H1 (cell line): Measurements from ENCODE around the gene SSR1. TPM values are rescaled to one million over a fixed set of nuclear protein-coding genes. Genes with fewer than 3 reads are reported as not detected.
A peak's percentile ranks its signal among the peaks of the same experiment; 100 is the strongest.

Source experiments
- CTCF ChIA-PET: fragments of 300-600 bp; sonication (Branson Sonifier 250); formaldehyde crosslinking; loops from one replicate; lab custom pipeline; 2021; ENCODE audit not compliant: partially characterized antibody; lab: Charles Lee
- POLR2A ChIA-PET: fragments of 300-600 bp; sonication (Branson Sonifier 250); formaldehyde crosslinking; loops from one replicate; lab custom pipeline; 2021; ENCODE audit warnings: inconsistent platforms; ENCODE audit not compliant: partially characterized antibody; lab: Charles Lee
- DNase-seq, 2 experiments: peaks; one replicate each; pipeline versions ENCODE4 v3.0.0 to v3.0.0-alpha.2; 2010 to 2022; ENCODE audit warnings: low spot score in 2 of 2, low read depth in 1 of 2, mixed read lengths in 1 of 2
- FAIRE-seq: peaks from 2 replicates; lab custom pipeline; 2011; peaks lifted over from hg19 to GRCh38; lab: Jason Lieb, UNC
- H2AFZ ChIP-seq: 2 replicates; pipeline ENCODE4 v1.8.1; 2012; ENCODE audit warnings: low read length, inconsistent platforms
- H2AK5ac ChIP-seq: 2 replicates; pipeline ENCODE4 v1.6.1; 2013; ENCODE audit warnings: low read depth, low read length
- H2BK120ac ChIP-seq: replicated peaks from 2 replicates; pipeline ENCODE3; 2013; ENCODE audit warnings: low read depth, low read length, inconsistent platforms
- H2BK12ac ChIP-seq: 2 replicates; pipeline ENCODE4 v1.6.1; 2013; ENCODE audit warnings: low read depth, low read length
- H2BK15ac ChIP-seq: 2 replicates; pipeline ENCODE4 v1.6.1; 2013; ENCODE audit warnings: low read length
- H2BK20ac ChIP-seq: 2 replicates; pipeline ENCODE4 v1.6.1; 2013; ENCODE audit warnings: low read length
- H2BK5ac ChIP-seq: 2 replicates; pipeline ENCODE4 v1.6.1; 2013; ENCODE audit warnings: low read depth, low read length
- H3K14ac ChIP-seq: 2 replicates; pipeline ENCODE4 v1.6.1; 2013; ENCODE audit warnings: inconsistent platforms; ENCODE audit not compliant: insufficient read length
- H3K18ac ChIP-seq: 2 replicates; pipeline ENCODE4 v1.6.1; 2013; ENCODE audit warnings: low read length; ENCODE audit errors: extremely low read depth
- H3K23ac ChIP-seq: 2 replicates; pipeline ENCODE4 v1.6.1; 2013; ENCODE audit warnings: inconsistent platforms; ENCODE audit not compliant: insufficient read length
- H3K23me2 ChIP-seq: 2 replicates; pipeline ENCODE4 v1.6.1; 2013; ENCODE audit warnings: low read depth, low read length
- H3K27ac ChIP-seq: 2 replicates; pipeline ENCODE4 v1.6.1; 2011; ENCODE audit warnings: low read depth, low read length, inconsistent platforms
- H3K27me3 ChIP-seq, 4 experiments: replicated peaks in 1 of 4; 1 replicate in 1 of 4; 2 replicates in 3 of 4; pipeline versions ENCODE4 v1.6.1 to v1.8.1; 2011 to 2013; ENCODE audit warnings: low read length in 3 of 4, mild to moderate bottlenecking in 3 of 4, inconsistent platforms in 2 of 4, mixed read lengths in 2 of 4, moderate library complexity in 1 of 4; ENCODE audit not compliant: control insufficient read depth in 3 of 4, insufficient read depth in 3 of 4; ENCODE audit errors: extremely low read depth in 1 of 4
- H3K36me3 ChIP-seq, 4 experiments: 2 replicates each; pipeline versions ENCODE4 v1.6.1 to v1.8.1; 2011 to 2013; ENCODE audit warnings: mild to moderate bottlenecking in 4 of 4, low read length in 3 of 4, moderate library complexity in 2 of 4, control low read depth in 1 of 4, inconsistent platforms in 1 of 4; ENCODE audit not compliant: insufficient read depth in 4 of 4, control insufficient read depth in 2 of 4
- H3K4ac ChIP-seq: replicated peaks from 2 replicates; pipeline ENCODE3; 2013; ENCODE audit warnings: low read length, low read depth, mixed read lengths, inconsistent platforms; ENCODE audit not compliant: insufficient read length
- H3K4me1 ChIP-seq, 4 experiments: replicated peaks in 1 of 4; 1 replicate in 1 of 4; 2 replicates in 3 of 4; pipeline versions ENCODE4 v1.6.1 to v1.8.1; 2011 to 2013; ENCODE audit warnings: low read length in 3 of 4, inconsistent platforms in 2 of 4, mixed read lengths in 1 of 4; ENCODE audit not compliant: insufficient read depth in 4 of 4, control insufficient read depth in 3 of 4
- H3K4me2 ChIP-seq, 2 experiments: 2 replicates each; pipeline versions ENCODE4 v1.6.1 to v1.8.1; 2011 to 2013; ENCODE audit warnings: low read depth in 2 of 2, low read length in 2 of 2, control low read depth in 1 of 2, inconsistent platforms in 1 of 2, mild to moderate bottlenecking in 1 of 2; ENCODE audit not compliant: insufficient read depth in 1 of 2
- H3K4me3 ChIP-seq, 4 experiments: fragments of 200-600, 300-600 bp in 1 of 4; sonication (generic), shearing (Covaris generic), sonication (Bioruptor Twin) in 1 of 4; 2 replicates each; pipeline versions ENCODE4 v1.5.1 to v1.8.1; 2011 to 2016; ENCODE audit warnings: low read length in 4 of 4, low read depth in 3 of 4, control low read depth in 2 of 4, inconsistent platforms in 2 of 4, mild to moderate bottlenecking in 2 of 4, mixed read lengths in 1 of 4, moderate library complexity in 1 of 4; ENCODE audit not compliant: insufficient read depth in 2 of 4; ENCODE audit errors: extremely low read depth in 1 of 4
- H3K56ac ChIP-seq: replicated peaks from 2 replicates; pipeline ENCODE3; 2013; ENCODE audit warnings: low read depth, mild to moderate bottlenecking, mixed read lengths, low read length, inconsistent platforms; ENCODE audit not compliant: insufficient read length
- H3K79me1 ChIP-seq: 2 replicates; pipeline ENCODE4 v1.6.1; 2013; ENCODE audit warnings: low read depth, low read length, control low read depth
- H3K79me2 ChIP-seq, 2 experiments: 2 replicates each; pipeline versions ENCODE4 v1.6.1 to v1.8.1; 2012 to 2013; ENCODE audit warnings: low read length in 2 of 2, mild to moderate bottlenecking in 2 of 2, inconsistent platforms in 1 of 2; ENCODE audit not compliant: insufficient read depth in 2 of 2, control insufficient read depth in 1 of 2
- H3K9ac ChIP-seq, 4 experiments: replicated peaks in 1 of 4; 1 replicate in 1 of 4; 2 replicates in 3 of 4; pipeline versions ENCODE4 v1.6.1 to v1.8.1; 2011 to 2013; ENCODE audit warnings: low read depth in 3 of 4, low read length in 3 of 4, control low read depth in 2 of 4, mild to moderate bottlenecking in 2 of 4, moderate library complexity in 2 of 4, inconsistent platforms in 1 of 4; ENCODE audit errors: extremely low read depth in 1 of 4
- H3K9me3 ChIP-seq, 2 experiments: 2 replicates each; pipeline versions ENCODE4 v1.6.1 to v1.8.1; 2012 to 2013; ENCODE audit warnings: mild to moderate bottlenecking in 2 of 2, moderate library complexity in 2 of 2, control low read depth in 1 of 2, inconsistent platforms in 1 of 2, low read depth in 1 of 2, low read length in 1 of 2, mixed read lengths in 1 of 2; ENCODE audit not compliant: insufficient read depth in 2 of 2
- H4K20me1 ChIP-seq, 2 experiments: replicated peaks in 1 of 2; 2 replicates each; pipeline versions ENCODE3 to v1.8.1; 2011 to 2013; ENCODE audit warnings: inconsistent platforms in 2 of 2, low read length in 2 of 2, mild to moderate bottlenecking in 1 of 2; ENCODE audit not compliant: insufficient read depth in 2 of 2, control insufficient read depth in 1 of 2
- H4K5ac ChIP-seq: 2 replicates; pipeline ENCODE4 v1.6.1; 2013; ENCODE audit warnings: low read length, low read depth, mixed read lengths, inconsistent platforms; ENCODE audit not compliant: insufficient read length
- H4K8ac ChIP-seq: 2 replicates; pipeline ENCODE4 v1.8.0; 2013; ENCODE audit warnings: mild to moderate bottlenecking, moderate library complexity, low read length, inconsistent platforms; ENCODE audit not compliant: insufficient read depth; ENCODE audit errors: extremely low read depth
- H4K91ac ChIP-seq: replicated peaks from 2 replicates; pipeline ENCODE3; 2013; ENCODE audit warnings: low read length, mixed read lengths, inconsistent platforms; ENCODE audit not compliant: insufficient read length
- CHD1 ChIP-seq: IDR thresholded peaks from 2 replicates; pipeline ENCODE4 v1.6.1; 2012; ENCODE audit warnings: low read depth, low read length, improper control_type of control experiment
- JUN ChIP-seq: IDR thresholded peaks from 2 replicates; pipeline ENCODE4 v1.6.1; 2011; ENCODE audit warnings: low read depth, mild to moderate bottlenecking, improper control_type of control experiment, low read length
- POLR2A ChIP-seq, 2 experiments: IDR thresholded peaks; 1 replicate in 1 of 2; 2 replicates in 1 of 2; pipeline ENCODE4 v1.6.1; 2011; ENCODE audit warnings: low read depth in 2 of 2, low read length in 2 of 2, mild to moderate bottlenecking in 2 of 2; ENCODE audit errors: control extremely low read depth in 1 of 2
- RAD21 ChIP-seq, 2 experiments: IDR thresholded peaks in 1 of 2; conservative IDR thresholded peaks in 1 of 2; 2 replicates each; pipeline ENCODE4 v1.6.1; 2011; ENCODE audit warnings: low read depth in 2 of 2, low read length in 2 of 2, improper control_type of control experiment in 1 of 2, inconsistent platforms in 1 of 2, mild to moderate bottlenecking in 1 of 2, moderate library complexity in 1 of 2
- SRF ChIP-seq: IDR thresholded peaks from 2 replicates; pipeline ENCODE4 v1.6.1; 2011; ENCODE audit warnings: mild to moderate bottlenecking, low read depth, low read length, moderate library complexity
- WGBS, 2 experiments: shearing (Covaris generic) in 1 of 2; methylation state at CpG; one replicate each; pipeline versions ENCODE4 v1.1.6 to v1.1.7; 2013 to 2015; ENCODE audit warnings: low lambda C conversion rate in 2 of 2, mixed read lengths in 2 of 2, inconsistent platforms in 1 of 2, low coverage in 1 of 2, missing lambda C conversion rate in 1 of 2; ENCODE audit not compliant: insufficient replicate concordance in 2 of 2, insufficient coverage in 1 of 2, insufficient read length in 1 of 2; ENCODE audit errors: extremely low coverage in 1 of 2, missing lambda C conversion rate in 1 of 2; 5-methylcytosine and 5-hydroxymethylcytosine counted together
- polyA plus RNA-seq, 7 experiments: library from polyadenylated mRNA; depleted of rRNA in 3 of 7; stranded (reverse) in 5 of 7; unstranded in 2 of 7; fragments of >200 nt in 5 of 7; fragments of 200-250 nt in 2 of 7; gene quantifications; 1 replicate in 5 of 7; 2 replicates in 1 of 7; 4 replicates in 1 of 7; pipeline versions ENCODE4 v1.2.1 to v1.2.3, GENCODE V29; 2011 to 2013; ENCODE audit warnings: missing spikeins in 2 of 7, mixed read lengths in 2 of 7
- total RNA-seq: library from RNA; stranded (reverse); fragmentation: NEBNext Ultra II Directional; extraction: Animal tissue kit (Norgen Biotek cat#: 25700); gene quantifications from 2 replicates; pipeline ENCODE4 v1.2.1, GENCODE V29; 2021

The SSR1 gene
- total and polyA plus RNA-seq, 2 of the 8 experiments (the other 6 are each of a cell fraction or from before 2014, with no cell fraction given) = 26.6 to 117 TPM

DNA sequence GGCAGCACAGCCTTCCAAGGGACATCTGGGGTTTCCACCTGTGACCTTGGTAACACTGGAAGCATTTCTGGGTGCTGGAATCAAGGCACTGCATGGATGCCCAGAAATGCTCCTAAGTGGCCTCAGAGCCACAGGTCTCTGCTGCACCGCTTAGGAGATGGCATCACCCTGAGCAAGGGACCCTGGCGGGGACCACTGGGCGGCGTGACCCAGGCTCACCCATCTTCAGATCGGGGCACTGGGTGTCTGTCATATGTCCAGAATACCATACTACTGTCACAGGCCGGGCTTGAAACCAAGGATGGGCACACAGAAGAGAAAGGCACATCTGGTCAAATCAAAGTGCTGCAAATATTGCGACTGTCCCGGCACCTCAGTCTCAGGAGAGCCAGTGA is 45.9 kb downstream of the SSR1 start:
- H4K20me1 ChIP-seq = no peaks in the 10 kb centered on the region
- no peak overlapping the region; the same call in 1 of the 2 replicates for H3K18ac ChIP-seq
- no peaks in the 10 kb centered on the region for H3K79me1 ChIP-seq
- H4K5ac ChIP-seq = no peak overlapping the region
- H3K23me2 ChIP-seq = no peaks in the 10 kb centered on the region
- no peaks in the 10 kb centered on the region for H3K79me2 ChIP-seq
- H3K9ac ChIP-seq = no peak overlapping the region
- peaks cover 0 to 3% (median 2%) of the 10 kb centered on the region in 4 experiments; a peak in 5 of 7 replicates for H3K4me1 ChIP-seq
- 92% methylated on average over 8 of the region's 8 CpGs; no CpG with 5 or more reads in 1 of the 2 experiments for WGBS, 2 experiments
- 0 out of 2 replicates have a peak overlapping the region, but pooled peaks have one; percentile 32 for H4K8ac ChIP-seq
- H3K14ac ChIP-seq = no peak overlapping the region
- no peak overlapping the region for H2BK12ac ChIP-seq
- H3K4ac ChIP-seq = no peak overlapping the region
- H2BK15ac ChIP-seq = no peak overlapping the region
- H3K4me3 ChIP-seq = no peak overlapping the region
- H2BK5ac ChIP-seq = no peak overlapping the region
- DNase-seq = peak in 1 of 2 experiments; percentile 33
- no peak overlapping the region for H3K27ac ChIP-seq
- POLR2A ChIA-PET = interaction anchor here (1.3 kb wide), 1 partner anchor 18 kb away, joined by 3 read pairs; no protein-coding TSS in a partner anchor
- H3K4me2 ChIP-seq = no peak overlapping the region
- H3K27me3 ChIP-seq = no peaks in the 10 kb centered on the region
- no peak overlapping the region for H2BK120ac ChIP-seq
- no peak overlapping the region for H3K23ac ChIP-seq
- H2AK5ac ChIP-seq = no peak overlapping the region
- CTCF ChIA-PET = interaction anchor here (0.8 kb wide), 1 partner anchor 19 kb away, joined by 3 read pairs; no protein-coding TSS in a partner anchor
- TF ChIP-seq JUN (no peak), RAD21 (IDR thresholded peaks at IDR 0.05 in 1 of 2, conservative IDR thresholded peaks at IDR 0.05 in 1 of 2; ENCODE audit: low read depth in 2 of 2, low read length in 2 of 2) (no peak), CHD1 (no peak), POLR2A (IDR thresholded peaks at IDR 0.05; ENCODE audit: control extremely low read depth in 1 of 2, low read depth in 2 of 2, low read length in 2 of 2) (no peak), SRF (no peak)
- H2BK20ac ChIP-seq = no peak overlapping the region
- no peak overlapping the region for H3K56ac ChIP-seq
- H3K9me3 ChIP-seq = no peaks in the 10 kb centered on the region
- H3K36me3 ChIP-seq = no peaks in the 10 kb centered on the region
- FAIRE-seq = no peak
- no peak overlapping the region for H2AFZ ChIP-seq
- H4K91ac ChIP-seq = no peak overlapping the region
